Measurements from ENCODE around the gene STX8. TPM values are rescaled to one million over a fixed set of nuclear protein-coding genes. Genes with fewer than 3 reads are reported as not detected.
A peak's percentile ranks its signal among the peaks of the same experiment; 100 is the strongest.

STX8 gene
- polyA plus RNA-seq, 1 experiment, result 44.7 TPM

DNA sequence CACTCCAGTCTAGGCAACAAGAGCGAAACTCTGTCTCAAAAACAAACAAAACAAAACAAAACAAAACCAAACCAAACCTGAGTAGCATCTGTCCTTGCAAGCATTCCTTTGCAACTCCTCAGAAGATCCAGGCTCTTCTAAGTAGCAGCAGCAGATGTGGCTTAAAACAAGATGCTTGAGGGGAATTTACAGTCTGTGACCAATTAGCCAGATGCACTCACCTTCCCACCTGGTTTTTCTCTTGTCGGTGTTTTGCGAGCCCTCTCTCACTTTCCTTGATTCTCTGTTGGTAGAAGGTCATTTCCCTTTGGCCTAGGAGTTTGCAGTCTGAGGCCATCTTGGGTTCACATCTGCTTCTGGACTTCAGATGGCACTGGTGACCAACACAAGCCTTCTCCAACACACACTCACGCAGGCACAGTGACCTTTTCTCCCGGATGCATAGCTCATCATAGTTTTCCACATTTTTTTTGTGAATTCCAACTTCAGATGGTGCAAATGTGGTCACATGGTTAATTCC, 276.8 kb downstream of the STX8 start:
- ChIA-PET POLR2A (no interaction called here), CTCF (no interaction called here)
- no peaks in the 10 kb centered on the region for H3K27me3 ChIP-seq (ENCODE audit: control insufficient read depth, insufficient read depth, low read length)
- TF ChIP-seq, protein P1, sequence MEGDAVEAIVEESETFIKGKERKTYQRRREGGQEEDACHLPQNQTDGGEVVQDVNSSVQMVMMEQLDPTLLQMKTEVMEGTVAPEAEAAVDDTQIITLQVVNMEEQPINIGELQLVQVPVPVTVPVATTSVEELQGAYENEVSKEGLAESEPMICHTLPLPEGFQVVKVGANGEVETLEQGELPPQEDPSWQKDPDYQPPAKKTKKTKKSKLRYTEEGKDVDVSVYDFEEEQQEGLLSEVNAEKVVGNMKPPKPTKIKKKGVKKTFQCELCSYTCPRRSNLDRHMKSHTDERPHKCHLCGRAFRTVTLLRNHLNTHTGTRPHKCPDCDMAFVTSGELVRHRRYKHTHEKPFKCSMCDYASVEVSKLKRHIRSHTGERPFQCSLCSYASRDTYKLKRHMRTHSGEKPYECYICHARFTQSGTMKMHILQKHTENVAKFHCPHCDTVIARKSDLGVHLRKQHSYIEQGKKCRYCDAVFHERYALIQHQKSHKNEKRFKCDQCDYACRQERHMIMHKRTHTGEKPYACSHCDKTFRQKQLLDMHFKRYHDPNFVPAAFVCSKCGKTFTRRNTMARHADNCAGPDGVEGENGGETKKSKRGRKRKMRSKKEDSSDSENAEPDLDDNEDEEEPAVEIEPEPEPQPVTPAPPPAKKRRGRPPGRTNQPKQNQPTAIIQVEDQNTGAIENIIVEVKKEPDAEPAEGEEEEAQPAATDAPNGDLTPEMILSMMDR (IDR thresholded peaks at IDR 0.05; ENCODE audit: insufficient read depth, low read depth, low read length), result no peak
- H3K4me3 ChIP-seq (ENCODE audit: low read depth, low read length), result no peak overlapping the region
- H3K36me3 ChIP-seq (ENCODE audit: control insufficient read depth, insufficient read depth, low read length), result no peaks in the 10 kb centered on the region
- no peak for DNase-seq (ENCODE audit: low read depth)

DNA sequence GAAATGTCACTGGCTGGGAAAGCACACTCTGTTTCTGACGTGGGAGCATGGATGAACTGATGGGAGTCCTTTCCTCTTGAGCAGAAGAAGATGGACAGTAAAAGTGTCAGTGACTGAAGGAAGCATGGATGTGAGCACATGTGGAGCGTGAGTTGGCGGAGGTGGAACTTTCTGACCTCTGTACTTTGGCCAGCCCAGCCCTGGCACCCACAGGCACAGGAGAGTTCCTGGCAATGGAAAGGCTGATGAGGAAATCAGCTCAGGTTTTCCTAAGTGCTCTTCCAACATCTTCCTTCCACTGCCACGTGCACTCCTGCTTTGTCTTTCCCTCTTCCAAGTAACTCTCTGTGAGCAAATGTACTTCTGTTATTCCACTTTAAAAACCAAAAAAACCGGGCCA, 277.5 kb downstream of the STX8 start:
- H3K4me3 ChIP-seq (ENCODE audit: low read depth, low read length), result no peak overlapping the region
- TF ChIP-seq, protein P1 (IDR thresholded peaks at IDR 0.05; ENCODE audit: insufficient read depth, low read depth, low read length), result no peak
- ChIA-PET CTCF (no interaction called here), POLR2A (no interaction called here)
- no peaks in the 10 kb centered on the region for H3K27me3 ChIP-seq (ENCODE audit: control insufficient read depth, insufficient read depth, low read length)
- no peak for DNase-seq (ENCODE audit: low read depth)
- H3K36me3 ChIP-seq (ENCODE audit: control insufficient read depth, insufficient read depth, low read length), result no peaks in the 10 kb centered on the region

DNA sequence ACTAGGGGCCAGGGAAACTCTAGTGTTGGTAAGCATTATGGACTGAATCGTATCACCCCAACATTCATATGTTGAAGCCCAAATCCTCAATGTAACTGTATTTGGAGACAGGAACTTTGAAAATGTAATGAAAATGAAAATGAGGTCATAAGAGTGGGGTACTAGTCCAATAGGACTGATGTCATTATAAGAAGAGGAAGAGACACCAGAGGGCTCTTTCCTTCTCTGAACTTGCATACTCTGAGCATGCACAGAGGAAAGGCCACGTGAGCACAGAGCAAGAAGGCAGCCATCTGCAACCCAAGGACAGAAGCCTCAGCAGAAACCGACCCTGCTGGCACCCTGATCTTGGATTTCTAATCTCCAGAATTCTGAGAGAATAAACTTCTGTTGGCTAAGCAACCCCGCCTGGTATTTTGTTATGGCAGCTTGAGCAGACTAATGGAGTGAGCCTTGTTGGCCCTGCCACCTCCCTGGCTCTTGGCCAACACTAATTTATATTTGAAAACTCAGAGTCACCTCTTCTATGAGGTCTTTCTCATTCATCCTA, 280.9 kb downstream of the STX8 start:
- Histone ChIP-seq H3K27me3 (ENCODE audit: control insufficient read depth, insufficient read depth, low read length) (no peaks in the 10 kb centered on the region), H3K36me3 (ENCODE audit: control insufficient read depth, insufficient read depth, low read length) (no peaks in the 10 kb centered on the region), H3K4me3 (ENCODE audit: low read depth, low read length) (no peak overlapping the region)
- CTCF ChIA-PET, result no interaction called here
- DNase-seq (ENCODE audit: low read depth), result no peak
- POLR2A ChIA-PET, result no interaction called here
- TF ChIP-seq, protein P1 (IDR thresholded peaks at IDR 0.05; ENCODE audit: insufficient read depth, low read depth, low read length), result no peak

DNA sequence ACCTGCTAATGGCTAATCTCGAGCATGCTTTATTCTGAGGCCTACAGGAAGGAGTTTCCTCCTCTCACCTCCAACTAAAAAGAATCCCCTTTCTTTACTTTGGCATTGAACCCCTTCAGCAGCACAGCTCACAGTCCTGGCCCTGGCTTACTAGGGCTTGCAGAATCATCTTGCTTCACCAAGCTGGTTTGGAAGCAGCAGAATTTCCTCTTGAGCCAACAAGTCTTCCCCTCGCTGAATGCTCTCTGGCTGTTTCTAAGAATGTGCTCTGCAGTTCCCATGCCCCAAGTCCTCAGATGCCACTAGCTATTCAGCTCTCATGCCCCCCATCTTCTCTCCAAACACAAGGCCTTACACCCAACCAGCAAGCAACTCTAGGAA, 283.1 kb downstream of the STX8 start:
- Histone ChIP-seq H3K4me3 (ENCODE audit: low read depth, low read length) (no peak overlapping the region), H3K36me3 (ENCODE audit: control insufficient read depth, insufficient read depth, low read length) (no peaks in the 10 kb centered on the region), H3K27me3 (ENCODE audit: control insufficient read depth, insufficient read depth, low read length) (no peaks in the 10 kb centered on the region)
- no peak for DNase-seq (ENCODE audit: low read depth)
- ChIA-PET POLR2A (no interaction called here), CTCF (interaction anchor here (0.6 to 2.0 kb wide), 14 partner anchors 12 to 398 kb away, joined by 3 to 9 read pairs (median 4); partner anchors contain the start of gene NTN1)
- TF ChIP-seq, protein P1 (IDR thresholded peaks at IDR 0.05; ENCODE audit: insufficient read depth, low read depth, low read length), result no peak

DNA sequence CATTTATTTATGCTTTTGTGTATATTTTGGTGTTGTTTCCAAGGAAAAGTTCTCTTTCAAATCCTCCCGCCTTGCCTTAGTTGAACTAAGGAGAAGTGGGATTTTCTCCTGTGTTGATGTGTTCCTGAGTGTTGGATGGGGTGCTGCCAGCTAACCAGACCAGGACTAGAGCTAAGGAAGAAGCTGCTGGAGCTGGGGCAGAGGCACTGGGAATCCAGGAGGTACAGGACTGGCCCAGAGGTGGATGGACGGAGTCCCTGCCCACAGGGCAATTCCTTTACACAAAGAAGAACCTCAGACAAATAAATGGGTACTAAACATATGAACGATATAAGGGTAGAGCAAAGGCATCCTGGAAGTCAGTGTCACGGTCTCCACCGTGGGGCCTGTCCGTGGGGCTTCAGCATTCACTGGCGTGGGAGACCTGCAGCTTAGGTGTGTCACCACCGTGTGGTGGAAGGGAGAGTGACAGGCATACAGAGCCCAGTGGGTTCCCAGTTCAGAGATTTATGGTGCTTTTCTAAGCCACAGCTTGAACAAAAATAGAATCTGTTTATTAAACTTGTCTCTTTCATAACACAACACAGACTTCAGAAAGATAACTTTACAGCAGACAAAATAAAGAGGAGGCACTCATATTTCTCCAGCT, 283.6 kb downstream of the STX8 start:
- Histone ChIP-seq H3K4me3 (ENCODE audit: low read depth, low read length) (no peak overlapping the region), H3K27me3 (ENCODE audit: control insufficient read depth, insufficient read depth, low read length) (no peaks in the 10 kb centered on the region), H3K36me3 (ENCODE audit: control insufficient read depth, insufficient read depth, low read length) (no peaks in the 10 kb centered on the region)
- CTCF ChIA-PET, result interaction anchor here (0.8 to 2.0 kb wide), 14 partner anchors 13 to 299 kb away, joined by 3 to 9 read pairs (median 3); partner anchors contain the start of gene NTN1
- POLR2A ChIA-PET, result no interaction called here
- no peak for DNase-seq (ENCODE audit: low read depth)
- TF ChIP-seq, protein P1 (IDR thresholded peaks at IDR 0.05; ENCODE audit: insufficient read depth, low read depth, low read length), result peak; percentile 70
